HG02623 (cell line): Measurements from ENCODE around the gene AOAH.
"Not testable (repeated sequence)": the region's sequence is repeated elsewhere in the genome, so short reads cannot be mapped to it uniquely, and the experiment has no call there.

ENCODE experiments used
- ATAC-seq: cut with Tn5 transposase; IDR thresholded peaks from one replicate; pipeline ENCODE4 v1.9.1; 2021; ENCODE audit warnings: moderate library complexity; ENCODE audit not compliant: unreplicated experiment

AOAH gene

DNA sequence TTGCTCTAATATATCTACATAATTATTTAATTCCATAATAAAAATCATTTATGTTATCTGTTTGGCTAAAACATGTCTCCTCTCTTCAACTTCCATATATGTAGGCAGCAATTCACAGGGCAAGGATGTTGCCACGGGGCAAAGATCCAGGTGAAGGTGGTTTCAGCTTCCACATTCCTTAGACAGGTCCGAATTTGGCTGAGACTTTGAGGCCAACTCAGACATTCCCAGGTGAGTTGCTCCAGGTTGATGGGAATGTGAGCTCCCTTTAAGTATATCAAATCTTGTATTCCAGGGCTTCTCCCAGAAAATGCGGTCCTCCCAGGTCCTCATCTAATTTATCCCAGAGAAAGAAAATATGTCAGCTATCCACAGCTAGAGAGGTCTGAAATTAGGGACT is 15.1 kb upstream of the AOAH start:
- no peak for ATAC-seq

- no peak for ATAC-seq
Measured at GRCh38 chr7:36736899-36737211, 12.6 kb upstream of the AOAH start.

- peak; percentile 92 for ATAC-seq
Measured at GRCh38 chr7:36736090-36736898, 12.0 kb upstream of the AOAH start.

GRCh38 chr7:36735172-36735571 is 10.9 kb upstream of the AOAH start:
- no peak for ATAC-seq

DNA sequence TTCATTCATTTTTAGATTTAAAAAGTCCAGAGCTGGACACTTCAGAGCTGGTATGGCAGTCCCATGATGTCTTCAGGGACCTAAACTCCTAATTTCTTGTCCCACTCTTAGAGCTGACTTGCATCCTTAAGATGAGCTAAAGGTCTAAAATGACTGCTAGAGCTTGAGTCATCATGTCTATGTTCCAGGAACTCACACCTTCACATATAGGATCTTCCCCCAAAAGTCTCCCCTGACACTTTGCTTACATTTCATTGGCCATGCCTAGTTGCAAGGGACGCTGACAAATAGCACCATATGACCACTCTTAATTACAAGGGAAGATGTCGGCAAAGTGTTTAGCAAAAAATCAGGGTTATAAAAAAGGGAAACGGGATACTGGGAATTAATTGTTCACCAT is 10.4 kb upstream of the AOAH start:
- ATAC-seq = no peak

DNA sequence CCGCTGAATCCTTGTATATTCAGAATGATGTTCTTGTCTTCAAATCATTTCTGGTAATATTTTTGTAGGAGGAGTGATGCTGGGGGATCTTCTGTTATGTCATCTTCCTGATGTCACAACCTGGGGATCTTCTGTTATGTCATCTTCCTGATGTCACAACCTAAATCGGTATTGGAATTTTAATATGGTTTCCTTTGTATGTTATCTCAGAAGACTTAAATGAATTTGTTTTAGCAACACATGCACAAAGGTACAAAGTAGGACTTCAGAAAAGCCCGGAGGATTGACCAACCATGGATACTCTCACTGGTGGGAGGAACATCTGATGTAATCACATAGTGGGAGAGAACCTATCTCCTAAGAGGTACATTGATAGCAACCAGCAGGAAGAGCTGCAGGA is 9.1 kb upstream of the AOAH start:
- no peak for ATAC-seq

DNA sequence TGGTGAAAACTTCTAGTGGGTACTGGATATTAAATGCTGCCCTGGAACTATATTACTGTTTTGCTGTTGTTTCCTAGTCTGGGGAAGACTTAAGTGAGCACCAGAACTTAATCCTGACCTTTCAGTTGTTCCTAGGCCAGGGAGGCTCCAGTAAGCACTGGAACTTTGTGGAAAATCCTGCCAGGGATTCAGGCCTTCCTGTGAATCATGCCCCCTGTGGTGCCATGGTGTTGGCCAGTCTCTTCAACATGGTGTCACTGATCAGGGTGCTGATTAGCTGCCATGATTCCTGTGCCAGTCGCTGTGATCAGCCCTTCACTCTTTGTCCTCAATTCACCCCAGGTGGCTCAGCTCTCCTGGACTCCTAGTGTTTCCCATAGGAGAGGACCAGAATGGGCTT is 8.5 kb upstream of the AOAH start:
- no peak for ATAC-seq

- ATAC-seq = no peak
Measured at GRCh38 chr7:36730046-36730445, 5.8 kb upstream of the AOAH start.

DNA sequence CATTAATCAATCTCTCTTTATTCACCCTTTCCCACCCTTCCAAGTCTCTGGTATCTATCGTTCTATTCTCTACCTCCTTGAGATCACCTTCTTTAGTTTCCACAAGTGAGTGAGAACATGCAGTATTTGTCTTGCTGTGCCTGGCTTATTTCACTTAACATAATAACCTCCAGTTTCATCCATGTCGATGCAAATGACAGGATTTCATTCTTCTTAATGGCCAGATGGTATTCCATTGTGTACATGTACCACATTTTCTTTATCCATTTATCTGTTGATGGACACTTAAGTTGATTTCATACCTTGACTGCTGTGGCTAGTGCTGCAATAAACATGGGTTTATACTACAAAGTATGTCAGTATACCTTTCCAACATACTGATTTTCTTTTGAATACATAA is 3.8 kb upstream of the AOAH start:
- no peak for ATAC-seq

DNA sequence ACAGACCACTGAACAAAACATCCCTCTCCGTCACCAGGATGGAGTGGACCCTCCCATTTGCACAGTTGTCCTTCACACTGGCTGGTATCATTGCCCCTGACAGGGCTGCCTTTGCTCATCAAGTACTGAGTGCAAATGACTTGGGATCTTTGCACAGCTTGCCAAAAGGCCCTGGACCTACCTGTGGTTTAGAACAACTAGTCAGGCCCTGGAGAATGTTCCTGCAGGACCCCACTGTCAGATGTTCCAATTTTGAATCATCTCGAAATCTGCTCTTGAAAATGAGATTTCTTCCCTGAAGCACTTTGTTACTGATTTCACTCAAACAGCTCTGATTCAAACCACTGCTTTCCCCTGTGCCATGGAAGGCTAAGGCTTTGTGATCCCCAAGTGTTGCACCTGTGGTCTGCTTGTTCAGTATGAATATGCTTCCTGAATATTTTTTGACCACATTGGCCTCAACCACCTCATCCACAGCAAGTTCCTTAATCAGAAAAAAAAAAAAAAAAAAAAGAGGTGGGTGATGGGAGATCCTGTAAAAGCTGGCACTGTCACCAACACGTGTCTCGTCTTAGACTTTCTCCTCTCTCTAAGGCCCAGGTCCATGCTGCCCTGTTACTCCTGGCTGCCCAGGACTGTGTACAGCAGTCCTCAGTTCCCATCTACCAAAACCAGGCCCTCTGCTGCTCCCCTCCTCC is 2.7 kb upstream of the AOAH start:
- ATAC-seq = no peak

GRCh38 chr7:36726311-36726710 is 2.0 kb upstream of the AOAH start:
- no peak for ATAC-seq

DNA sequence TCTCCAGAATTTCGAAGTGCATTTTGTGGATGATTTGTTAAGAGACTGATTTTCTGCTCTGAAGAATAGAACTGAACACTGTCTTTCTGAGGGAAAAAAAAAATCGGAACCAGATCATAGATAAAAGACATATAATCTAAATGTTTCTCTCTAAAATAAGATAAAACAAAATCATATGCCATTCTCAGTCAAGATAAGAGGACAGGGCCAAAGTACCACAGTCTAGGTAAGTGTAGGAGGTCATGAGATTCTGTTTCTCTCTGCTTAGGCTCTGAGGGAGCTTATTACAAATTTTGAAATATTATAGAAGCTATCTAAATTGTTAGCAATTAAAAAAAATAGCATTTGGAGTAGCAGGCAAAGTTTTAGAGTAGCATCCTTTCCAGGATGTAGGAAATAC is 702 bp upstream of the AOAH start:
- ATAC-seq = no peak

DNA sequence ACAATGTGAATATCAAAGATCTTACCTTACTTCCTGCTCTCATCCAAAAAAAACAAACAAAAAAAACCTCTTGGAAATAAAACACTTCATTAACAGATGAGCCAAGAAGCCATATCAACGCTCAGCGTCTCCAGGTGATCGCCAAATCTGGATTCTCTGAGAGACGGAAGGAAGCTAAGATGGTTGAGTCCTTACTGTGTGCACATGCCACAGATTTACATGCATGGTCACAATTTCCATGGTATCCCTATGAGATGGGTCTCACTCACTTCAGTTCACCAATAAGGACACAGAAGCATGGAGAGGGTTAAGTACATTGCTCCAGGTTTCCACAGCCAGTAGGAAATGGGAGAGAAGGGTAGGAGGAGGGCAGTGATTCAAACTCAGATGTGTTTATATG is 1.0 kb downstream of the AOAH start:
- ATAC-seq = no peak

- ATAC-seq = no peak
Measured at GRCh38 chr7:36719083-36719632, 5.1 kb downstream of the AOAH start.

DNA sequence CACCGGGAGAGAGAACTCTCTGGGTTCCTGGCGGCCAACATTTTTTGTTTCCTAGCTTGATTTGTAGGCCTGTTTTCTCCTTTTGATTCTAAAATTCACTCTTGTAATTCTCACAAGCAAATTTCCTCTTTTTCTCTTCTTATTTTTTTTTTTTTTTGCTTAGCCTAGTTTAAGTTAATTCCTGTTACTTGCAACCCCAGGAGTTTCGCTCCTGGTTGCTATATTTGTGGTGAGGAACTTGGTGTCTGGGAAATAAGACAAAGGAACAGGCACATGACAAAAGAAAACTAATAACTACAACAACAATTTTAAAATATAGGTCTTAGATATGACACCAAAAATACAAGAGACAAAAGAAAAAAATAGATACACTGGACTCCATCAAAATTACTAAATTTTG is 6.7 kb downstream of the AOAH start:
- no peak for ATAC-seq

DNA sequence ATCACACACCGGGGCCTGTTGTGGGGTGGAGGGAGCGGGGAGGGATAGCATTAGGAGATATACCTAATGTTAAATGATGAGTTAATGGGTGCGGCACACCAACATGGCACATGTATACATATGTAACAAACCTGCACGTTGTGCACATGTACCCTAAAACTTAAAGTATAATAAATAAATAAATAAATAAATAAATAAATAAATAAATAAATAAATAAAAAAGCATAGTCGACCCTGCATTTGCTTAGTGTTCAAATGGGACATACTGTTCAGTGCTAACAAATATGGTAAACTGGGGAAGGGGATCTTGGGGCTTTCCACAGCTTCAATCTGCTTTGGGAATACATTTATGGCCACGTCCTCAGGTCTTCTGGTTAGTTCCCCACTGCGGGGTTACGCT is 7.5 kb downstream of the AOAH start:
- ATAC-seq = not testable (repeated sequence)

GRCh38 chr7:36712015-36712414 is 12.3 kb downstream of the AOAH start:
- ATAC-seq = no peak

DNA sequence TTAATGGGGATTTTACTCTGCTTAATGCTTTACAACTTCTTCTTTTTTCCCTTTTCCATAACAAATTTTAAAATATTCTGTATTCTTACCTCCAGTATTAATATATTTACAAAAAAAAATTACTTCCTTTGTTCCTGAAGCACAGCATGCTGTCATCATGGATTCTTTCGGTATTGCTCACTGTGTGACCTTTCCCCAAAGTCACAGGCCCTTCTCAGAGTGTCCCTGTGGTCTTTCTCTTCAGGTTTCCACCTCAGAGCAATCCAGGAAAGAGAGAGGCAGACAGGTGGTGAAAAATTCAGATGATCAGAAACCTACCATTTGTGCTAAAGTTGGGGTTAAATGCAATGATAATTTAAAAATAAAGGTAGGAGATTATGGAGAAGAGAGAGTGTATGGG is 13.0 kb downstream of the AOAH start:
- no peak for ATAC-seq

DNA sequence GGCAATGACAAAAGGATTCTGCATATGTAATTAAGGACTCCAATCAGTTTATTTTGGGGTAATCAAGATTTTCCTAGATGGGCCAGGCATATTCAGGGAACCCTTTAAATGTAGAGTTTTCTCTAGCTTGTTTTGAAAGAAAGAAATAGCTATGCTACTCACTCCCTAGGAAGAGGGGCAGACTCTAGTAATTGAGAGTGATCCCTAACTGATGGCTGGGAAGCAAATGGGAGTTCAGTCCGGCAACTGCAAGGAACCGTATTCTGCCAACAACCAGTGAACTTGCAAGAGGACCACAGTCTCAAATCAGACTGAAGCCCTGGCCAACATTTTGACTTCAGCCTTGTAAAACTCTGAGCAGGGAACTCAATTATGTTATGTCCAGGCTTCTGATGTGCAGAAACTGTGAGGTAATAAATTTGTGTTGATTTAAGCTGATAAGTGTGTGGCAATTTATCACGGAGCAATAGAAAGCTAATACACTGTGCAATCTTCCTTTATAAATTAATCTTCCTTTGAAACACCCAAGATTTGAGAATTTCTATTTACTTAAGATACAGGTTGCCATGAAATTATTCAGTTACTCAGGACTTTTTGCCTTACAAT is 14.0 kb downstream of the AOAH start:
- no peak for ATAC-seq

DNA sequence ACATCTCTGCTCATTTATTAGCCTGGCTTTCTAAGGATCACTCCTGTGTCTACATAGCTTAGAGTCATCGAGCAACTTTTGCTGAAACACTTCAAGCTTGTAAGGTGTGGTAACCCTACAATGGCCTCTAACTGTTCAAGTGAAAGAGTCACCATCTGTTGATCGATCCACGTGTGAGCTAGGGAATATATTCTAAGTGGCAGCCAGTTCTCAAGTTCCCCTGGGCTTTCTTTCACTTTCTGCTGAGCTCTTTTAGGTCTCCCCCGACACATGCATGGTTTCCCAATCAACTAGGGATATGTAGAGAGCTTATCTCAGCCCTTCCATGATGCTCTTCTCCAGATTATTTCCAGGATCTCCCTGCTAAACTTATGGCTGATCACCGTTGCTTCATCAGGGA is 15.5 kb downstream of the AOAH start:
- ATAC-seq = no peak

- no peak for ATAC-seq
Measured at GRCh38 chr7:36707898-36708297, 16.4 kb downstream of the AOAH start.

- no peak for ATAC-seq
Measured at GRCh38 chr7:36707465-36707864, 16.8 kb downstream of the AOAH start.
